GM18861 (cell line): ENCODE measurements around the gene GATB.

ENCODE experiments used
- ATAC-seq: cut with Tn5 transposase; IDR thresholded peaks from one replicate; pipeline ENCODE4 v1.9.1; 2021; ENCODE audit not compliant: unreplicated experiment

The GATB gene

DNA sequence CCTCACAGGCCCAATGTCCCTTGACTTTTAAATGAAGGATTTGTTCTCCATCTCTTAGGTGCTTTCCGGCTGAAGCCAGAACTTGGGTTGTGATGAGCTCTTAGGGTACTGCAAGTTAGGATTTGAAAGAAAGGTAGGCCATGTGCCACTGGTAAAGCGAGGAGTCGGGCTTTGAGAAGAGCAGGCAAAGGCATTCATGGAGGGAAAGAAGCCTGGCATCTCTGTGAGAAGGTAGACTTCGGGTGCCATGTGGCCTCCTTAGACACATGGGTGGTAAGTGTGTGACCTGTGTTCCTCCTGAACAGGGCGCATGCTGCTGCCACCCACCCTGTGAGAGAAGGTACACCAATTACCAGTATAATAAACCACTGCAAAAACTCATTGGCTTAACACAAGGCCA is 102.9 kb downstream of the GATB start:
- ATAC-seq: no peak

GRCh38 chr4:151656058-151656457 is 104.7 kb downstream of the GATB start:
- no peak for ATAC-seq

- ATAC-seq: no peak
These were observed 107.3 kb downstream of the GATB start for GRCh38 chr4:151653548-151653918.

DNA sequence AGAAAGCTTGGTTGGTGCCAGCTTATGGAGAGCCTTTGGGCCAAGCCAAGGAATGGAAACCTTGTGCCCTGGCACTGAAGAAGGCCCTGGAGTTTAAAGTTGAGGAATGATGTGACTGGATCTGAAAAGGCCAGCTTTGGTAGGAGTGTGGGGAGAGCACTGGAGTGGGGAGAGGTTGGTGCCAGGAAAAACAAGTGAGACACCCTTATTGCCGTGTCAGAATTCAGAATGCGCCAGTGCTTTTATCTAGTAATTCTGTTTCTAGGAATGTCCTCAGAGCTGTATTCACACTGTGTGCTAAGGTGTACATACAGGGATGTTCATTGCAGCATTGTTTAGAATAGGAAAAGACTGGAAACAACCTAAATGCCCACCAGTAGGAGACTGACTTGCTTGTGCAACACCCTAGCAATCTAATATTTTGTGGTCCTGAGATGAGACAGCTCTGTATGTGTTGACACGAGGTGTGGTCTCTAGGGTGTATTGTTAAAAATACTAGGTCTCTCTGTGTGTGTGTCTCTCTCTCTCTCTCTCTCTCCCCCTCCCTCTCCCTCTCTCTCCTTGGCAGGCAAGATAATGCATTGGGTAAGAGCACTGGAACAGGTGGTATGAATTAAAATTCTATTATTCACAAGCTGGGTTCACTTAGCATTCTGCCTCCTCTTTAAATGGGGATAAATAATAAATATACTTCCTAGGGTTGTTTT is 107.8 kb downstream of the GATB start:
- no peak for ATAC-seq

GRCh38 chr4:151651496-151651895 is 109.3 kb downstream of the GATB start:
- no peak for ATAC-seq

DNA sequence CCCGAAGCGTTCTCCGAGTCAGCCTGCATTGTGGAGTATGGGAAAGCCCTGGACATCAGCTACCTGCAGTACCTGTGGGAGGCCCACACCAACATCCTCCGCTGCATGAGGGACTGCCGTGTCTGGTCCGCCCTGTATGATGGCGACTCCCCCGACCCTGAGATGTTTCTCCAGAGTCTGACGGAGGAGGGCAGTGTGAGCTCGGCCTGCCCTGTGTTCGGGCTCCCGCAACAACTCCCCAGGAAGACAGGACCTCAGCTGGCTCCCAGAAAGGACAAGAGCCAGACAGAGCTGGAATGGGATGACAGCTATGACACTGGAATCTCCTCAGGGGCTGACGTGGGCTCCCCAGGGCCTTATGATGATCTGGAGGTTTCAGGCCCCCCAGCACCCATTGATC is 111.3 kb downstream of the GATB start:
- ATAC-seq: no peak

DNA sequence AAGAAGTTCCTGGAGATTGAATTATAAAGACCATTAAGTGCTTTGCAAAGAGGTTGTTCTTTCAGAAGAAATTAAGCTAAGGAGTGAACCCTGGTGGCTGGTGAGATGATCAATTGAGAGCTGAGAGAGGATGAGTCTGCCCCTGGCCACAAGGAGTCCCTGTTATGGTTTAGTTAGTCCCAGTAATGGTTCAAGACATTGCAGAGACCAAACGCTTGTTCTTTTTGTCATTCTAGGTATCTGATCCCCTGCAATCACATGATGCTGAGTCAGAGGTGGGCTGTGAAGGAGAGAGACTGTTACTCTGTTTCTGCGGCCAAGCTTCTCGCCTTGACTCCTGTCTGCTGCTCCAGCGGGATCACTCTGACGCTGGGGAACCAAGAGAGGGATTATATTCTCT is 114.5 kb downstream of the GATB start:
- ATAC-seq: no peak

GRCh38 chr4:151644622-151645021 is 116.2 kb downstream of the GATB start:
- ATAC-seq: no peak

GRCh38 chr4:151643564-151643963 is 117.2 kb downstream of the GATB start:
- no peak for ATAC-seq

DNA sequence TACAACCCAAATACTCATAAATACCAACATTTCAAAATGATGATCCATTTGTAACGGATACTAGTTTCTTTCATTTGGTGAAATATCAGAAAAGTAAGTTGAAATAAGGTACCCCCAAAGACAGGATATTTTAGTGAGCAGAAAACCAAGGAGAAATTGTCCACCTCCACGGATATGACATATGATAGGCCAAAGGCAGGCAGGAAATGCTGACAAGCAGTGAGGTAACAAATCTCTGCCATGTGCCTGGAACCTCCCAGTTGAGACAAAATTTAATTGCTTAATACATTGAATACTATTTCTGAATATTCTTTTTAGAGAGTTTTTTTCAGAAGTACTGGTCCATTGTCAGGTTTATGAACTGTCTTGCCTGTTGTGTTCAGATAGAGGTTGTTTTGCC is 118.8 kb downstream of the GATB start:
- no peak for ATAC-seq

GRCh38 chr4:151641167-151641566 is 119.6 kb downstream of the GATB start:
- ATAC-seq: no peak

GRCh38 chr4:151640381-151640780 is 120.4 kb downstream of the GATB start:
- no peak for ATAC-seq

GRCh38 chr4:151638295-151638858 is 122.4 kb downstream of the GATB start:
- no peak for ATAC-seq

DNA sequence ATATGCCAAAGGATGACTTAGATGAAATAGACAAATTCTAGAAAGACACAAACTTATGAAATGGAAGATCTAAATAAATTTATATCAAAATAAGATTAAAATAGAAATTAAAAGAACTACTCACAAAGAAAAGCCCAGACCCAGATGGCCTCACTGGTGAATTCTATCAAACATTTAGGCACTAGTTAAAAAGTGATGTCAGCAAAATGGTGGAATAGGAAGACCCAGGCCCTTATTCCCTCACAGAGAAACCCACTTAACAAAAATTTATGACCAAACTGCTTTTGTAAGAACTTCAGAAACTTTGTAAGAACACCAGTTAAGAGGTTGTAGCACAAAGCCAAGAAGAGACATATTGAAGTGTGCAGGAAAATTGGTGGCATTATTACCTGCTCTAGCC is 129.5 kb downstream of the GATB start:
- no peak for ATAC-seq

DNA sequence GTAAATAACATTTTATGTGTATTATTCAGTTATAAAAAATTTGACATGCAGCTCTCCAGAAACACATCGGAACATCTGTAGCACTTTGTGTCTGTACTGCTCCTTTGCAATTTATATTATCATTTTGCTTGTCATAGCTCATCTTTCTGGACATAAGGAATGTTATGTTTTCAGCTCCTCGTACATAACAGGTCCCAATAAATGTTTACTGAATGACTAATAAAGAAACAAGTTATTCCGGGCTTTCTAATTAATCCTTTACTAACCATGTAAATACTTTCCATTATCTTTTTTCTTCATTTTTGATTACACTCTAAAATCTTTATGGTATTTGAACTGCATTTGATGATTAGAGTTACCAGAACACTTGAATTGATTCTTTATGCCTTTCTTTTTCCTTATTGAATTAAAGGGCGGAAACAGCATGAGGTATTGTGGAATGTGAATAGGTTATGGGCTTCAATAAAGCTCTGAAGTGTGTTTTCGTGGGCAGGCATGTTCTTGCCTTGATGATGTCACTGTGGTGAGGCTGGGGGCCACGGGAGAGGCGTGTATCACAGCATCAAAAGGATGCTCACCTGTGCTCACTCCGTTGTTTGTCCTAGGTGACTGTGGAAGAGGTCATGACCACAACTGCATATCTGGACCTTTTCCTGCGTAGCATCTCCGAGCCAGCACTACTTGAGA is 131.6 kb downstream of the GATB start:
- no peak for ATAC-seq

DNA sequence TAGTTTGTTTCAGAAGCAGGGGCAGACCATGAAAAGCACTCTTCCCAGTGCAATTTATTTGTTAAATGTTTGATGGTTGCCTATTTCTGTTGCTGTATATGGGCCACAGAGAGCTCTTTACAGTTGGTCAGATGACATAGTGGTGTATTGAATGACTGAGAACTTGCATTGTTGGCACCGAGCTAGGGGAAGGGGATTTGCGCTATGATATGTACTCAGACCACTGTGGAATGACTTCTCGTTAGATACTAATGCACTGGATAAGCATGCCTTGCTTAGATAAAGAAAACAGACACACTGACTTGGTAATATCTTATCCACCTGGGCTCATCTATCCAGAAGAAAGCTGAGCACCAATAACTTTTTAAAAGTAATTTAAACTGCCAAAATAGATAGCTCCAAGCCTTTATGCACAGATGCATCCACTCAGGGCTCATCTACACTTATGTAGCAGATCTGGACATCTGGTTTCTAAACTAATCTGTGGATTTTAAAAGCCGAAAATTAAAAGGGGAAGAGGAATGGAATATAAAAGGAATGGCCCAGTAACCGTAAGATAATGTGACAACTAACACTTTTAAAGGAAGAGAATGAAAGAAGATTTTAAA is 132.7 kb downstream of the GATB start:
- no peak for ATAC-seq

DNA sequence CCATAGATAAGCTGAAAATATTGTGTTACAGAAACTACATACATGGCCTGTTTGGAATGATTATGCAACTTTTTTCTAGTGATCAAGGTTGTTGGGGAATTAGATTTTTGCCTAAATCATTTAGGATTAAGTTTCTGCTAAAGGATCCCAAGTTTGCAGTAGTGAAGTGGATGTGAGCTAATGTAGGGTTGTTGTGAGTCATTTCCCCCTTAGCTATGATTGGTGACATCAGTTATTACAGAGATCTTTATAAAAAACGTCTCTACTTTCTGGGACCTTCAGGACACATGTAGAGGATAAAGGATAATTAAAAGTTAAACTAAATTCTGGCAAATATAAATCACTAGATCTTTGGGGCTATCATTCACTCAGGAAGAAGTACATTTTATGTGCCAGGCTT is 133.3 kb downstream of the GATB start:
- ATAC-seq: no peak

- no peak for ATAC-seq
These were observed 134.1 kb downstream of the GATB start for GRCh38 chr4:151626751-151627150.

DNA sequence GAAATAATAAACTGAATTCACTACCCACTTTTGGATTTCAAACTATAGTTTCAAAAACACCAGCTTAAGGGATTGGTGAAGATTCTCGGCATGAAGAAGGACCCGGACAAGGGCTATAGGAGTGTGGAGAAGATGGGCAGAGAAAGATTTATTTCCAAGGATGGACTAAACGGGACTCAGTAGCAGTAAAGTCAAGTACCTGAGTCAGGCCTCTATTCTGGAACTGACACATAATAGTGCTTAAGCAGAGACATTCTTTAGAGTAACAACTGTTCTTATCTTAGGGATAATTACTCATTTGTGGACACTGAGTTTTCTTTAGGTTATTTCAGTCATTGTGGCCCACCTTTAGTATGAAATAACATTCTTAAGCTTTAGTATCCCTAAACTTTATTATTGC is 134.6 kb downstream of the GATB start:
- ATAC-seq: no peak

DNA sequence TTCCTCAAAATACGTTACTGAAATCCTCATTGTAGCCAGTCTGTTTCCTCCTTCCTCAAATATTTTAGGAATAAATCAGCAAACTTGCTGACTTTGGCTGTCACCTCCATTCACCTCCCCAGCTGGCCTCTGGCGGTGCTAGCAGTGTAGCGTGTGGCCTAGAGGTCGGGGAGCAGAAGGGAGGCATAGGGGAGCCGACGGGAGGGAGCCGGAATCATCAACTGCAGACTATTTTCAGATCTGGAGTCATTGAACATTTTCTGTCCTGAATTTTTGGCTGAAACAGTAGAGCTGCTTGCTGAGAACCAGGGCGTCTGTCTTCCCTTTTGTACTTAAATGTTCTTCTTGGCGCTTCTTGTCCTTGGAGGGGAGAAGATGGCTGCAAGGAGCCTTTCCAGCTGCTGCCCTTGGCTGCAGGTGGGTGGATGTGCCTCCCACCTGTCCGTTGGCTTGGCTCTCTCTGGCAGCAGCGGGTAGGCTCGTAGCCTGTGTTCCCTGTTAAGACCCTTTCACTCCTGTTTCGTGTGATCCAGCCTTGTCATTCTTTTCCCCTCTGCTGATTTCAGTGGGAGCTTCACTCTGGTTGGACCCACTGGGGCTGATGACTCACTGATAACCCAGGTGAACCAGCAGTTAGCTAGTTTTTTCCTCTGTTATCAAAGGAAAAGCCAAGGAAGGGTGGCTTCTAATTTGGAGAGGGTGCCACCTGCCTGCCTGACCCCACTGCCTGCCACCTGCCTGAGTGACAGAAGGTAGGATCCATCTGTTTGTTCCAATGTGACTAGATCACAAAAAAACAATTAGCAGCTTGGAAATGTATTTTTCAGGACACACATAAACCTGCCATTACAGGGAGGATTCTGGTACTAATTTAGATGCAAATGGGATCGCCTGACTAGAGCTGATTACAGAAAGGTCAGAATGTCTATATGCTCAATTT is 135.9 kb downstream of the GATB start:
- ATAC-seq: no peak
